ENCODE measurements around the gene CFAP53. TPM values are rescaled to one million over a fixed set of nuclear protein-coding genes. Genes with fewer than 3 reads are reported as not detected.

CFAP53 gene
- total RNA-seq, 1 experiment from 2014 or later, result 0.15 TPM

DNA sequence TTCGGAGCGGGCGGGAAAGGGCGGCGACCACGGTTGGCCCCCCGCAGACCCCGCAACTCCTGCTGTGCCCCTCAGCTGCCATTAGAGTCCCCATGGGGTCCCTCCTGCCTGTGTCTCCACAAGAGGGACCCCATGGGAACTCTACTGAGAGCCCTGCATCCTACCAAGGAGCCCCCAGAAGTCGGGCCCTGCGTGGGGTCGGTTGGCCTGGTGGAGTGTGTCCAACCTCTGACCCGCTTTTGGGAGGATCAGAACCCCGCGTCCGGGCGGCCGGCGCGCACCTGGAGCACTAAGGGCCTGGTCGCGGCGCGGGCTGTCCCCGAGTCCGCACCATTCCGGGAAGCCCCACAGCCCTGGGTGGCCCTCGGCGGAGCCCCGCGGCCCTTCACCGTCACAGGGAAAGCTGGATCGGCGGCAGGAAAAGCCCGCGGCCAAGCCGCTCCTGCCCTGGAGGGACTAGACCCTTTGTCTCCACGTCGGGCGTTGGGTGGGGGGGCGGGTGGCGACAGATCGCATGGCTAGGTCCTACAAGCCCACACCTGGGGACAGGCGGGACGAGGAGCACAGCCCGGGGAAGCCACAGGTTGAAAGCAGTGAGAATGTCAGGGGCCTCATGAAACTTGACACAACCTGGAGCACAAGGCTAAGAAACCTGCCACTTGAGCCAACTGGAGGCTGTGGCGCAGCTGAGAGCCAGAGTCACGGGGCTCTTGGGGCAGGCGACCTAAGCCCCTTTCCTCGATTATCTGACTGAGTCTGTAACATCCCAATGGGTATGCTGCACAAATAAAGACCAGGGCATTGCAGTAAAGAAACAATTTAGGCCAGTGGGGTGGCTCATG, 32.4 kb upstream of the CFAP53 start:
- Histone ChIP-seq H3K79me2 (ENCODE audit: insufficient read depth, low read length) (no peaks in the 10 kb centered on the region), H3K14ac (ENCODE audit: insufficient read depth, low read length) (no peak overlapping the region), H4K91ac (ENCODE audit: insufficient read length, low read depth, low read length) (no peak overlapping the region), H3K27ac (ENCODE audit: insufficient read length, low read depth, low read length) (no peak overlapping the region), H2BK120ac (ENCODE audit: low read depth, low read length, poor library complexity, severe bottlenecking) (no peak overlapping the region), H4K5ac (ENCODE audit: insufficient read length, low read depth, low read length) (no peak overlapping the region), H3K9me3 (ENCODE audit: control insufficient read depth, low read depth, low read length) (no peaks in the 10 kb centered on the region), H3K4me2 (ENCODE audit: insufficient read depth, insufficient read length, low read length) (peak overlapping the region; percentile 49), H3K4me1 (ENCODE audit: insufficient read depth, low read length) (no peaks in the 10 kb centered on the region), H4K8ac (replicated peaks; ENCODE audit: insufficient read length, low read depth, low read length) (no peak overlapping the region), H3K4ac (ENCODE audit: low read depth, low read length) (no peak overlapping the region), H3K9ac (ENCODE audit: extremely low read depth, insufficient read length, low read length) (no peak overlapping the region), H4K20me1 (ENCODE audit: control insufficient read depth, insufficient read depth, insufficient read length) (no peaks in the 10 kb centered on the region), H3T11ph (ENCODE audit: low read length) (no peak overlapping the region), H2BK5ac (ENCODE audit: insufficient read length, low read length) (no peak overlapping the region), H2BK20ac (ENCODE audit: low read depth, low read length, poor library complexity, severe bottlenecking) (no peak overlapping the region), H2AFZ (ENCODE audit: low read length) (no peak overlapping the region), H3K27me3 (ENCODE audit: insufficient read depth, low read length) (no peaks in the 10 kb centered on the region), H3K23me2 (ENCODE audit: insufficient read length, low read depth, low read length, poor library complexity, severe bottlenecking) (no peaks in the 10 kb centered on the region), H3K79me1 (ENCODE audit: insufficient read depth, low read depth, low read length, poor library complexity, severe bottlenecking) (no peaks in the 10 kb centered on the region), H3K23ac (ENCODE audit: insufficient read length, low read depth, low read length) (no peak overlapping the region), H3K18ac (ENCODE audit: insufficient read length, low read depth, low read length) (no peak overlapping the region), H3K56ac (ENCODE audit: insufficient read length, low read depth, low read length) (no peak overlapping the region), H2AK5ac (ENCODE audit: insufficient read length, low read length) (no peak overlapping the region), H2BK15ac (ENCODE audit: low read depth, low read length) (no peak overlapping the region), H2BK12ac (ENCODE audit: insufficient read length, low read depth, low read length) (no peak overlapping the region)
- Mint-ChIP-seq H3K27ac (no peak overlapping the region), H3K9me3 (no peaks in the 10 kb centered on the region; a peak in 1 of 5 replicates), H3K4me1 (peaks cover 2 to 7% of the 10 kb centered on the region in 2 experiments; a peak in 2 of 4 replicates), H3K36me3 (ENCODE audit: insufficient read depth in 1 of 3, low read depth in 3 of 3) (no peaks in the 10 kb centered on the region), H3K4me3 (no peak overlapping the region; a peak in 2 of 5 replicates), H3K27me3 (ENCODE audit: low read depth) (peaks cover 57% of the 10 kb centered on the region)
- no CpG with 5 or more reads among the region's 49 CpGs for WGBS (ENCODE audit: extremely low coverage, insufficient read length, low lambda C conversion rate)
- no peak for DNase-seq
- TF ChIP-seq, protein P1, sequence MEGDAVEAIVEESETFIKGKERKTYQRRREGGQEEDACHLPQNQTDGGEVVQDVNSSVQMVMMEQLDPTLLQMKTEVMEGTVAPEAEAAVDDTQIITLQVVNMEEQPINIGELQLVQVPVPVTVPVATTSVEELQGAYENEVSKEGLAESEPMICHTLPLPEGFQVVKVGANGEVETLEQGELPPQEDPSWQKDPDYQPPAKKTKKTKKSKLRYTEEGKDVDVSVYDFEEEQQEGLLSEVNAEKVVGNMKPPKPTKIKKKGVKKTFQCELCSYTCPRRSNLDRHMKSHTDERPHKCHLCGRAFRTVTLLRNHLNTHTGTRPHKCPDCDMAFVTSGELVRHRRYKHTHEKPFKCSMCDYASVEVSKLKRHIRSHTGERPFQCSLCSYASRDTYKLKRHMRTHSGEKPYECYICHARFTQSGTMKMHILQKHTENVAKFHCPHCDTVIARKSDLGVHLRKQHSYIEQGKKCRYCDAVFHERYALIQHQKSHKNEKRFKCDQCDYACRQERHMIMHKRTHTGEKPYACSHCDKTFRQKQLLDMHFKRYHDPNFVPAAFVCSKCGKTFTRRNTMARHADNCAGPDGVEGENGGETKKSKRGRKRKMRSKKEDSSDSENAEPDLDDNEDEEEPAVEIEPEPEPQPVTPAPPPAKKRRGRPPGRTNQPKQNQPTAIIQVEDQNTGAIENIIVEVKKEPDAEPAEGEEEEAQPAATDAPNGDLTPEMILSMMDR (conservative IDR thresholded peaks at IDR 0.05), result no peak
